GM21529 (cell line): ENCODE results near the gene OR14A2.
"Not testable (repeated sequence)": the region's sequence is repeated elsewhere in the genome, so short reads cannot be mapped to it uniquely, and the experiment has no call there.

ENCODE experiments used
- ATAC-seq: cut with Tn5 transposase; IDR thresholded peaks from one replicate; pipeline ENCODE4 v1.9.1; 2021; ENCODE audit not compliant: unreplicated experiment

Gene OR14A2

GRCh38 chr1:247748041-247748440 lies at the start of gene OR14A2:
Gene OR14A2 (minus strand): TSS chr1:247748141.
- no peak for ATAC-seq

GRCh38 chr1:247797518-247797917 lies 49.6 kb upstream of the OR14A2 start:
- no peak for ATAC-seq

- no peak for ATAC-seq
These were observed 21.7 kb upstream of the OR14A2 start for GRCh38 chr1:247769603-247770002.

GRCh38 chr1:247760456-247760855 lies 12.5 kb upstream of the OR14A2 start, which contains the start of gene OR1C1:
Gene OR1C1 (minus strand): TSS chr1:247760556. CDS start chr1:247758406, 2,150 bp downstream.
- ATAC-seq: no peak

GRCh38 chr1:247754311-247754710 lies 6.4 kb upstream of the OR14A2 start:
- not testable (repeated sequence) for ATAC-seq

- no peak for ATAC-seq
These were observed 1.9 kb upstream of the OR14A2 start for GRCh38 chr1:247749870-247750269.

- no peak for ATAC-seq
These were observed 325 bp downstream of the OR14A2 start for GRCh38 chr1:247747616-247748015.

- no peak for ATAC-seq
These were observed 1.5 kb downstream of the OR14A2 start for GRCh38 chr1:247746391-247746935.

GRCh38 chr1:247742215-247742760 lies 5.7 kb downstream of the OR14A2 start:
- ATAC-seq: not testable (repeated sequence)

GRCh38 chr1:247741756-247742155 lies 6.2 kb downstream of the OR14A2 start:
- ATAC-seq: no peak

- no peak for ATAC-seq
These were observed 7.2 kb downstream of the OR14A2 start for GRCh38 chr1:247740721-247741120.

GRCh38 chr1:247738315-247738714 lies 9.6 kb downstream of the OR14A2 start, which contains the start of gene OR14K1:
Gene OR14K1 (plus strand): TSS chr1:247738615. CDS start chr1:247738615, 0 bp downstream.
- ATAC-seq: no peak

GRCh38 chr1:247721222-247721621 lies 26.7 kb downstream of the OR14A2 start:
- no peak for ATAC-seq

- ATAC-seq: no peak
These were observed 31.4 kb downstream of the OR14A2 start, which contains the start of gene OR6F1 for GRCh38 chr1:247716546-247716945. Gene OR6F1 (minus strand): TSS chr1:247716646. CDS start chr1:247712755, 3,891 bp downstream.

GRCh38 chr1:247713753-247714152 lies 34.2 kb downstream of the OR14A2 start:
- ATAC-seq: no peak

GRCh38 chr1:247710681-247711080 lies 37.3 kb downstream of the OR14A2 start:
- ATAC-seq: not testable (repeated sequence)

- no peak for ATAC-seq
These were observed 46.6 kb downstream of the OR14A2 start for GRCh38 chr1:247701338-247701737.

GRCh38 chr1:247681288-247681897 lies 66.5 kb downstream of the OR14A2 start:
- peak; percentile 96 for ATAC-seq

GRCh38 chr1:247680171-247680570 lies 67.8 kb downstream of the OR14A2 start:
- ATAC-seq: no peak

- ATAC-seq: no peak
These were observed 68.3 kb downstream of the OR14A2 start, which contains the start of gene OR13G1 for GRCh38 chr1:247679639-247680038. Gene OR13G1 (minus strand): TSS chr1:247679739. CDS start chr1:247673041, 6,698 bp downstream.
